Measurements from ENCODE around the gene C22orf15. TPM values are rescaled to one million over a fixed set of nuclear protein-coding genes. Genes with fewer than 3 reads are reported as not detected.

Gene C22orf15
- total RNA-seq, 1 donor from 2014 or later = 0.39 TPM

GRCh38 chr22:23767673-23768548, 5.1 kb downstream of the C22orf15 start, which contains the start of gene CHCHD10:
TSS of gene CHCHD10 (minus strand) at chr22:23767972. CDS start at chr22:23767874, 98 bp downstream.
- H3K9ac ChIP-seq (ENCODE audit: low read length) = peak within 1 kb of the TSS; percentile 81

GRCh38 chr22:23769321-23769965, 6.7 kb downstream of the C22orf15 start:
- FAIRE-seq (no peak), DNase-seq (ENCODE audit: low read depth) (no peak)
- peaks cover 16% of the 10 kb centered on the region for H3K4me1 ChIP-seq (ENCODE audit: insufficient read depth, low read length)
- H3K9me3 Mint-ChIP-seq (ENCODE audit: unreplicated experiment) = no peaks in the 10 kb centered on the region
- H3K36me3 Mint-ChIP-seq (ENCODE audit: low read depth, unreplicated experiment) = no peaks in the 10 kb centered on the region
- H3K27me3 Mint-ChIP-seq (ENCODE audit: low read depth, unreplicated experiment) = peaks cover 6% of the 10 kb centered on the region
- H3K79me2 ChIP-seq (ENCODE audit: insufficient read depth, low read length) = no peaks in the 10 kb centered on the region
- H3K4me1 Mint-ChIP-seq (ENCODE audit: low read depth, unreplicated experiment) = peaks cover 12% of the 10 kb centered on the region
- no peak overlapping the region for H2AFZ ChIP-seq (ENCODE audit: low read depth, low read length)
- no peak overlapping the region for H3K9ac ChIP-seq (ENCODE audit: low read length)
- no peak overlapping the region for H3K4me2 ChIP-seq (ENCODE audit: low read length)
- H3K36me3 ChIP-seq (ENCODE audit: insufficient read depth, low read length) = no peaks in the 10 kb centered on the region
- no peak overlapping the region for H3K4me3 ChIP-seq (ENCODE audit: insufficient read depth, low read depth, low read length)
- H3K4me3 Mint-ChIP-seq (ENCODE audit: unreplicated experiment) = no peak overlapping the region
- H3K27ac Mint-ChIP-seq (ENCODE audit: unreplicated experiment) = no peak overlapping the region
- peaks cover 8% of the 10 kb centered on the region for H4K20me1 ChIP-seq (ENCODE audit: insufficient read depth, low read length)
- no peak for TF ChIP-seq CTCF (IDR thresholded peaks at IDR 0.05; ENCODE audit: insufficient read depth, low read depth, low read length)
- no peak for TF ChIP-seq EZH2 (IDR thresholded peaks at IDR 0.05; ENCODE audit: insufficient read depth, low read length)
- no peak overlapping the region for H3K27ac ChIP-seq (ENCODE audit: low read depth, low read length)
- H3K9me3 ChIP-seq (ENCODE audit: insufficient read depth, low read depth, low read length) = no peaks in the 10 kb centered on the region
- H3K27me3 ChIP-seq (ENCODE audit: insufficient read depth, low read length) = no peaks in the 10 kb centered on the region

More at GRCh38 chr22:23767673-23768548, 5.1 kb downstream of the C22orf15 start, which contains the start of gene CHCHD10:
- H2AFZ ChIP-seq (ENCODE audit: low read depth, low read length) = peak within 1 kb of the TSS; percentile 99
- H3K9me3 Mint-ChIP-seq (ENCODE audit: unreplicated experiment) = no peaks in the 10 kb centered on the region
- no peak for TF ChIP-seq EZH2 (IDR thresholded peaks at IDR 0.05; ENCODE audit: insufficient read depth, low read length)
- peak; percentile 45 for TF ChIP-seq CTCF (IDR thresholded peaks at IDR 0.05; ENCODE audit: insufficient read depth, low read depth, low read length)
- no peaks in the 10 kb centered on the region for H3K79me2 ChIP-seq (ENCODE audit: insufficient read depth, low read length)
- peak within 1 kb of the TSS; percentile 82 for H3K4me3 Mint-ChIP-seq (ENCODE audit: unreplicated experiment)
- DNase-seq (ENCODE audit: low read depth) (no peak), FAIRE-seq (no peak)
- no peak within 1 kb of the TSS for H3K27ac ChIP-seq (ENCODE audit: low read depth, low read length)
- no peaks in the 10 kb centered on the region for H3K27me3 Mint-ChIP-seq (ENCODE audit: low read depth, unreplicated experiment)
- no peaks in the 10 kb centered on the region for H3K27me3 ChIP-seq (ENCODE audit: insufficient read depth, low read length)
- H3K4me1 ChIP-seq (ENCODE audit: insufficient read depth, low read length) = peaks cover 16% of the 10 kb centered on the region
- no peaks in the 10 kb centered on the region for H3K36me3 Mint-ChIP-seq (ENCODE audit: low read depth, unreplicated experiment)
- H3K9me3 ChIP-seq (ENCODE audit: insufficient read depth, low read depth, low read length) = no peaks in the 10 kb centered on the region
- peak within 1 kb of the TSS; percentile 100 for H3K4me2 ChIP-seq (ENCODE audit: low read length)
- H3K4me1 Mint-ChIP-seq (ENCODE audit: low read depth, unreplicated experiment) = peaks cover 6% of the 10 kb centered on the region
- peaks cover 5% of the 10 kb centered on the region for H4K20me1 ChIP-seq (ENCODE audit: insufficient read depth, low read length)
- H3K27ac Mint-ChIP-seq (ENCODE audit: unreplicated experiment) = peak within 1 kb of the TSS; percentile 41
- H3K36me3 ChIP-seq (ENCODE audit: insufficient read depth, low read length) = no peaks in the 10 kb centered on the region
- H3K4me3 ChIP-seq (ENCODE audit: insufficient read depth, low read depth, low read length) = peak within 1 kb of the TSS; percentile 72
